ENCODE data around the gene ZGPAT. TPM values are rescaled to one million over a fixed set of nuclear protein-coding genes. Genes with fewer than 3 reads are reported as not detected.

ZGPAT gene
- total RNA-seq, 1 experiment from 2014 or later = 35.8 TPM

- CTCF ChIA-PET = no interaction called here
- intact Hi-C loops (cut with micrococcal nuclease; ENCODE audit: unreplicated experiment) = no loop called here
- in situ Hi-C loops (cut with HindIII; ENCODE audit: low pct_unique_long_range_greater_than_20kb, low sequenced_read_pairs) = no loop called here
- Histone ChIP-seq H3K9me3 (ENCODE audit: control insufficient read depth, insufficient read depth, low read depth, low read length) (no peaks in the 10 kb centered on the region), H3K4me1 (ENCODE audit: control insufficient read depth, insufficient read depth, low read length) (peaks cover 28% of the 10 kb centered on the region), H3K27ac (ENCODE audit: low read length) (peak overlapping the region; percentile 57), H3K4me3 (ENCODE audit: low read depth in 2 of 2, low read length in 2 of 2) (no peak overlapping the region), H3K27me3 (ENCODE audit: control insufficient read depth, insufficient read depth, low read length) (no peaks in the 10 kb centered on the region), H3K36me3 (ENCODE audit: control insufficient read depth, insufficient read depth, low read length) (no peaks in the 10 kb centered on the region)
- ATAC-seq (peak; percentile 8; the same call in 1 of the 2 replicates), DNase-seq (ENCODE audit: low read depth, low spot score) (no peak)
- BruUV-seq (replicated peaks) = no TSS peak
- POLR2A ChIA-PET = no interaction called here
- TF ChIP-seq CTCF (IDR thresholded peaks at IDR 0.05) (no peak), SIN3A (IDR thresholded peaks at IDR 0.05; ENCODE audit: borderline replicate concordance, insufficient read depth, low read depth, low read length) (no peak), POLR2AphosphoS5 (IDR thresholded peaks at IDR 0.05; ENCODE audit: low read depth, low read length) (no peak; the same call in 1 of the 2 replicates), TCF7L2 (IDR thresholded peaks at IDR 0.05; ENCODE audit: low read depth, low read length) (no peak), REST (IDR thresholded peaks at IDR 0.05; ENCODE audit: insufficient read depth in 1 of 2, low read depth in 2 of 2, low read length in 1 of 2) (no peak)
Observed at GRCh38 chr20:63690898-63691710, 16.7 kb upstream of the ZGPAT start.

- Histone ChIP-seq H3K4me3 (ENCODE audit: low read depth in 2 of 2, low read length in 2 of 2) (no peak overlapping the region), H3K36me3 (ENCODE audit: control insufficient read depth, insufficient read depth, low read length) (no peaks in the 10 kb centered on the region), H3K27me3 (ENCODE audit: control insufficient read depth, insufficient read depth, low read length) (no peaks in the 10 kb centered on the region), H3K27ac (ENCODE audit: low read length) (peak overlapping the region; percentile 34; the same call in 1 of the 2 replicates), H3K9me3 (ENCODE audit: control insufficient read depth, insufficient read depth, low read depth, low read length) (no peaks in the 10 kb centered on the region), H3K4me1 (ENCODE audit: control insufficient read depth, insufficient read depth, low read length) (peaks cover 23% of the 10 kb centered on the region)
- ATAC-seq = no peak
- TF ChIP-seq REST (IDR thresholded peaks at IDR 0.05; ENCODE audit: insufficient read depth in 1 of 2, low read depth in 2 of 2, low read length in 1 of 2) (no peak), CTCF (IDR thresholded peaks at IDR 0.05) (no peak), POLR2AphosphoS5 (IDR thresholded peaks at IDR 0.05; ENCODE audit: low read depth, low read length) (no peak; the same call in 1 of the 2 replicates), TCF7L2 (IDR thresholded peaks at IDR 0.05; ENCODE audit: low read depth, low read length) (no peak), SIN3A (IDR thresholded peaks at IDR 0.05; ENCODE audit: borderline replicate concordance, insufficient read depth, low read depth, low read length) (no peak)
- ChIA-PET CTCF (no interaction called here), POLR2A (no interaction called here)
- BruUV-seq (replicated peaks) = no TSS peak
- in situ Hi-C loops (cut with HindIII; ENCODE audit: low pct_unique_long_range_greater_than_20kb, low sequenced_read_pairs) (no loop called here), intact Hi-C loops (cut with micrococcal nuclease; ENCODE audit: unreplicated experiment) (no loop called here)
- DNase-seq (ENCODE audit: low read depth, low spot score) = no peak
Observed at GRCh38 chr20:63691711-63692435, 16.0 kb upstream of the ZGPAT start.

Measured in Panc1 (cell line).